NCI-H1436 treated with DMSO at 0.1 percent for 48 hours (cell line): ENCODE data around the gene SATB1.
A peak's percentile ranks its signal among the peaks of the same experiment; 100 is the strongest.
"Not testable (repeated sequence)": the region's sequence is repeated elsewhere in the genome, so short reads cannot be mapped to it uniquely, and the experiment has no call there.

Experiments used
- DNase-seq: peaks from one replicate; lab custom pipeline; 2025; lab: John Stamatoyannopoulos, UW

Gene SATB1

GRCh38 chr3:18351823-18352744 lies 73.1 kb downstream of the SATB1 start:
- peak; percentile 43 for DNase-seq

- no peak for DNase-seq
Observed at GRCh38 chr3:18351069-18351628, 74.0 kb downstream of the SATB1 start.

GRCh38 chr3:18349197-18349798 lies 75.8 kb downstream of the SATB1 start:
- DNase-seq = no peak

- no peak for DNase-seq
Observed at GRCh38 chr3:18346097-18346496, 79.0 kb downstream of the SATB1 start.

- no peak for DNase-seq
Observed at GRCh38 chr3:18345015-18345367, 80.1 kb downstream of the SATB1 start.

- DNase-seq = no peak
Observed at GRCh38 chr3:18344306-18345014, 80.7 kb downstream of the SATB1 start.

GRCh38 chr3:18343809-18344208 lies 81.3 kb downstream of the SATB1 start:
- no peak for DNase-seq

- DNase-seq = no peak
Observed at GRCh38 chr3:18338827-18339514, 86.2 kb downstream of the SATB1 start.

- DNase-seq = no peak
Observed at GRCh38 chr3:18337231-18337630, 87.9 kb downstream of the SATB1 start.

GRCh38 chr3:18334837-18335601 lies 90.1 kb downstream of the SATB1 start:
- DNase-seq = no peak

- not testable (repeated sequence) for DNase-seq
Observed at GRCh38 chr3:18330772-18331441, 94.2 kb downstream of the SATB1 start.

GRCh38 chr3:18308096-18308650 lies 117.0 kb downstream of the SATB1 start:
- DNase-seq = no peak

GRCh38 chr3:18307529-18307928 lies 117.6 kb downstream of the SATB1 start:
- DNase-seq = no peak

- DNase-seq = no peak
Observed at GRCh38 chr3:18302517-18302916, 122.6 kb downstream of the SATB1 start.

GRCh38 chr3:18301781-18302180 lies 123.4 kb downstream of the SATB1 start:
- DNase-seq = no peak

- DNase-seq = no peak
Observed at GRCh38 chr3:18300916-18301315, 124.2 kb downstream of the SATB1 start.

GRCh38 chr3:18297126-18297525 lies 128.0 kb downstream of the SATB1 start:
- DNase-seq = no peak
